Tibial artery (tissue), 4 donors: ENCODE data around the gene IGSF9B.

Experiments used
- DNase-seq, 2 donors: peaks; one replicate each; pipeline ENCODE4 v3.0.0-alpha.2; 2019
- H3K27ac ChIP-seq, 2 donors: fragments of 200-600 bp; sonication (generic) in 1 of 2; 1 replicate in 1 of 2; 2 replicates in 1 of 2; pipeline ENCODE4 v1.5.1; 2018 to 2019; ENCODE audit warnings: mild to moderate bottlenecking in 1 of 2
- H3K27me3 ChIP-seq, 2 donors: fragments of 200-600 bp; sonication (generic) in 1 of 2; one replicate each; pipeline versions ENCODE4 v1.5.1 to v1.6.0; 2016 to 2019
- H3K36me3 ChIP-seq, 3 donors: fragments of 200-600 bp; sonication (generic) in 2 of 3; one replicate each; pipeline ENCODE4 v1.5.1; 2016 to 2019; ENCODE audit warnings: mild to moderate bottlenecking in 2 of 3
- H3K4me1 ChIP-seq, 4 donors: fragments of 200-600 bp; sonication (generic) in 2 of 4; 1 replicate in 3 of 4; 2 replicates in 1 of 4; pipeline ENCODE4 v1.5.1; 2016 to 2019
- H3K4me3 ChIP-seq, 2 donors: fragments of 200-600 bp; sonication (generic) in 1 of 2; 1 replicate in 1 of 2; 2 replicates in 1 of 2; pipeline ENCODE4 v1.5.1; 2018 to 2019; ENCODE audit warnings: mild to moderate bottlenecking in 2 of 2
- H3K9me3 ChIP-seq, 3 donors: fragments of 200-600 bp; sonication (generic) in 1 of 3; one replicate each; pipeline ENCODE4 v1.5.1; 2016 to 2019
- intact Hi-C: fragments of 100-400 bp; cut with DNase I; formaldehyde crosslinking; loops from one replicate; pipeline ENCODE4 v1.15.0; 2023; ENCODE audit warnings: low total_unique reads
- TF ChIP-seq, protein P1 (sequence below), 2 experiments: fragments of 200-600 bp in 1 of 2; fragments of 450-650 bp in 1 of 2; IDR thresholded peaks; one replicate each; pipeline ENCODE4 v1.5.1; 2017 to 2019; ENCODE audit warnings: antibody characterized with exemption in 2 of 2, mild to moderate bottlenecking in 1 of 2, moderate library complexity in 1 of 2

Gene IGSF9B

DNA sequence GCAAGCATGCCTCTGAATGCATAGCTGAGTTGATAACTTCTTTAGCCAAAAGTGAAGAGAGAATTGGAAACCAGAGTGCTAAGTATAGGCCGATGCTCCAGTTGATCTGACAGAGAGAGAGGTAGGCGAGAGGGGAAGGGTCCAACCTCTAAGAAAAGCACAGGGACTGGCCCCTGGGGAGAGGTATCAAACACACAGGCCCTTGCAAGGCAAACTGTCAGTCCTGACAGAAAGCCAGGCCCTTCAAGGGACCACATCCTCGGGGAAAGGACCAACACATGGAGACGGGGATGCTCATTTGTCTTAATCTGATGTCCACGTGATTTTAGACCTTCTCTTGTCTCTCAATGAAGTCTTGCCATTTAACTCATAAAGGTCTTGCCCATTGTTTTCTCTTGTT, 67.6 kb downstream of the IGSF9B start:
- Histone ChIP-seq H3K27me3 (no peaks in the 10 kb centered on the region), H3K36me3 (no peaks in the 10 kb centered on the region), H3K4me1 (no peaks in the 10 kb centered on the region), H3K27ac (no peak overlapping the region), H3K9me3 (no peaks in the 10 kb centered on the region), H3K4me3 (no peak overlapping the region)
- DNase-seq: no peak
- intact Hi-C loops: no loop called here
- TF ChIP-seq, protein P1, sequence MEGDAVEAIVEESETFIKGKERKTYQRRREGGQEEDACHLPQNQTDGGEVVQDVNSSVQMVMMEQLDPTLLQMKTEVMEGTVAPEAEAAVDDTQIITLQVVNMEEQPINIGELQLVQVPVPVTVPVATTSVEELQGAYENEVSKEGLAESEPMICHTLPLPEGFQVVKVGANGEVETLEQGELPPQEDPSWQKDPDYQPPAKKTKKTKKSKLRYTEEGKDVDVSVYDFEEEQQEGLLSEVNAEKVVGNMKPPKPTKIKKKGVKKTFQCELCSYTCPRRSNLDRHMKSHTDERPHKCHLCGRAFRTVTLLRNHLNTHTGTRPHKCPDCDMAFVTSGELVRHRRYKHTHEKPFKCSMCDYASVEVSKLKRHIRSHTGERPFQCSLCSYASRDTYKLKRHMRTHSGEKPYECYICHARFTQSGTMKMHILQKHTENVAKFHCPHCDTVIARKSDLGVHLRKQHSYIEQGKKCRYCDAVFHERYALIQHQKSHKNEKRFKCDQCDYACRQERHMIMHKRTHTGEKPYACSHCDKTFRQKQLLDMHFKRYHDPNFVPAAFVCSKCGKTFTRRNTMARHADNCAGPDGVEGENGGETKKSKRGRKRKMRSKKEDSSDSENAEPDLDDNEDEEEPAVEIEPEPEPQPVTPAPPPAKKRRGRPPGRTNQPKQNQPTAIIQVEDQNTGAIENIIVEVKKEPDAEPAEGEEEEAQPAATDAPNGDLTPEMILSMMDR (IDR thresholded peaks at IDR 0.05): no peak

DNA sequence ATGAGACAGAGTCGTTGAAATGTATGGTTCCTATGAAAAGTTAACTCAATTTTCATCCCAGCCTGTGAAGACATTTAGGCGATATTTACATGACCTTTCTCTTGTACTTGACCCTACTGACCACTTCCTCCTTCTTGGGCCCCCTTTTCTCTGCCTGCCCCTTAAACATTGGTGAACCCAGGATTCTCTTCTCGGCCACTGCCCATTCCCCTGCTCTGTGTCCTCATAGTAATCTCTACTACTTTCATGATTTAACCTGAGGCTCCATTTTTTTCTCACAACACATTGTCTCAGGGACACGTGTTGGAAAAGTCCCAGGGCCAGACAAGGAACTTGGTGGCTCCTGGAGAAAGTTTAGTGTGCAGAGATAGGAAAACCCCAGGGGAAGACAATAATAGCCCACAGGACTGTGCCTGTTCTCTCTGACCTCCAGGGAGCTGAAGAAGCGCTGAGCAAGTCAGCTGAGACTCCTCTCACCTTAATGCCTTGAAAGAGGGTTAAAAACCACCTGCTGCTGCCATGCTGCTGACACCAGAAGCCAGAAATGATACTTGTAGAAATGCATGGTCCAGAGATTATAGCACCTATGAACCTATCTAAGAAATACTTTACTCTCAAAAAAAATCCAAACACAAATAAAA, 69.0 kb downstream of the IGSF9B start:
- no peak for DNase-seq
- H3K4me3 ChIP-seq: no peak overlapping the region
- no peaks in the 10 kb centered on the region for H3K4me1 ChIP-seq
- H3K27me3 ChIP-seq: no peaks in the 10 kb centered on the region
- TF ChIP-seq, protein P1 (IDR thresholded peaks at IDR 0.05): no peak
- intact Hi-C loops: no loop called here
- no peaks in the 10 kb centered on the region for H3K36me3 ChIP-seq
- H3K9me3 ChIP-seq: peaks cover 0 to 3% (median 0%) of the 10 kb centered on the region in 3 donors
- no peak overlapping the region for H3K27ac ChIP-seq

DNA sequence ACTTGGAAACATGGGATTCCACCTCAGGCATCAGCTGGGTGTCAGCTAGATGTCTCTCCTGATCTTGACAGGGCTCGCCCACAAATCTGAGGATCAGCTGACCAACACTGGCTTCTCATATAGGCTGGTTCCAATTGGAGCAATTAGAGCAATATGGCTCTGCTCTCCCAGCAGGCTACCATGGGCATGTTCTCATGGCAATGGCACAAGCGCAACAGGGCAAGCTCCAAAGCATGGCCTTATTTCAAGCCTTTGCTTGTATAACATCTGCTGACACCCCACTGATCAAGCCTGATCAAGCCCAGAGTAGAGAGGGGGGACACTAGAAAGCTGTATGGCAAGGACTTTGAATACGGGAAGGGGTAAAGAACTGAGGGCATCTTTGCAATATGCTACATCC, 70.7 kb downstream of the IGSF9B start:
- no peak for DNase-seq
- Histone ChIP-seq H3K9me3 (peaks cover 0 to 5% (median 3%) of the 10 kb centered on the region in 3 donors), H3K36me3 (no peaks in the 10 kb centered on the region), H3K27ac (no peak overlapping the region), H3K4me1 (no peaks in the 10 kb centered on the region), H3K27me3 (no peaks in the 10 kb centered on the region), H3K4me3 (no peak overlapping the region)
- TF ChIP-seq, protein P1 (IDR thresholded peaks at IDR 0.05): no peak
- intact Hi-C loops: no loop called here

DNA sequence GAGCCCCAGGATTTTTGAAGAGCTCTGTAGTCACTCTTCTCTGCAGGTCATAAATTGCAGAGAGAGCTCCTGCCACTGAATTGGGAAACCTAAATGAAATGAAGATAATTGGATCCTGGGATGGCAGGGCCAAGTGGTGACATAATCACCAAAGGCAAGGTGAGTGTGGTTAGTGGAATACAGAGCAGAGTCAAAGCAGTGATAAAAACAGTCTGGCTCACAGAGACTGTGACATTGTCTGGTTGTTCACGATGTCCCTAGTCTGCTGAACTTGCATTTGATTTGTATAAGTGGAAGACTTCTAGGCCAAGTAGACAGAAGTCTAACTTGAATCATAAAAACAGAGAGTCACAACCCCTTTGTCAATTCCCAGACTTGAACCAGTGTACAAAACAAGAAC, 84.6 kb downstream of the IGSF9B start:
- Histone ChIP-seq H3K36me3 (no peaks in the 10 kb centered on the region), H3K4me1 (no peaks in the 10 kb centered on the region), H3K27ac (no peak overlapping the region), H3K27me3 (no peaks in the 10 kb centered on the region), H3K4me3 (no peak overlapping the region), H3K9me3 (peaks cover 0 to 6% (median 0%) of the 10 kb centered on the region in 3 donors)
- no peak for DNase-seq
- intact Hi-C loops: no loop called here
- TF ChIP-seq, protein P1 (IDR thresholded peaks at IDR 0.05): no peak

DNA sequence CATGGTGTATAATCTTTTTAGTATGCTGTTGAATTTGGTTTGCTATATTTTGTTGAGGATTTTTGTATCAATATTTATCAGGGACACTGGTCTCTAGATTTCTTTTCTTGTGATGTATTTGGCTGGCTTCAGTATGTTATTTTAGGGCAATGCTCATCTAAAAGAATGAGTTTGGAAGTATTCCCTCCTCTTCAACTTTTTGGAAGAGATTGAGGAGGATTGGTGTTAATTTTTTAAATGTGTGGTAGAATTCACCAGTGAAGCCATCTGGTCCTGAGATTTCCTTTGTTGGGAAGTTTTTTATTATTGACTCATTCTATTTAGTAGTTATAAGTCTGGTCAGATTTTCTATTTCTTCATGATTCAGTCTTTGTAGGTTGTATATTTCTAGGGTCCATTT, 89.3 kb downstream of the IGSF9B start:
- TF ChIP-seq, protein P1 (IDR thresholded peaks at IDR 0.05): no peak

More for the DNA sequence above, 89.3 kb downstream of the IGSF9B start:
- no peak overlapping the region for H3K27ac ChIP-seq
- intact Hi-C loops: no loop called here
- H3K4me1 ChIP-seq: no peaks in the 10 kb centered on the region
- no peak for DNase-seq
- H3K4me3 ChIP-seq: no peak overlapping the region
- H3K9me3 ChIP-seq: peaks cover 0 to 3% (median 0%) of the 10 kb centered on the region in 3 donors
- H3K36me3 ChIP-seq: no peaks in the 10 kb centered on the region
- H3K27me3 ChIP-seq: peaks cover 0 to 5% of the 10 kb centered on the region in 2 donors
